Cardiac atrium fibroblast (primary cell): ENCODE measurements around the gene IL37. TPM values are rescaled to one million over a fixed set of nuclear protein-coding genes. Genes with fewer than 3 reads are reported as not detected.

Experiments
- total RNA-seq: library from RNA; depleted of rRNA; stranded (reverse); fragments of >200 nt; gene quantifications from 2 replicates; pipeline ENCODE4 v1.2.3, GENCODE V29; 2015

Gene IL37, protein sequence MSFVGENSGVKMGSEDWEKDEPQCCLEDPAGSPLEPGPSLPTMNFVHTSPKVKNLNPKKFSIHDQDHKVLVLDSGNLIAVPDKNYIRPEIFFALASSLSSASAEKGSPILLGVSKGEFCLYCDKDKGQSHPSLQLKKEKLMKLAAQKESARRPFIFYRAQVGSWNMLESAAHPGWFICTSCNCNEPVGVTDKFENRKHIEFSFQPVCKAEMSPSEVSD
- not detected in 2 replicates for total RNA-seq

GRCh38 chr2:112910865-112911264 is at the start of gene IL37:
Gene IL37, plus strand, starts transcription at chr2:112911165. Its CDS starts 1,848 bp downstream, at chr2:112913013.

Other genes starting within 250 kb of the IL37 start
- not detected in 2 replicates for gene NT5DC4, start 190.1 kb upstream of the IL37 start, total RNA-seq
- 0.72 and 1.1 TPM in 2 replicates for gene CKAP2L, start 146.6 kb upstream of the IL37 start, total RNA-seq
- 0.18 TPM in 1 of 2 replicates, not detected in the other for gene IL1A, start 126.7 kb upstream of the IL37 start, total RNA-seq
- gene IL1B, start 74.4 kb upstream of the IL37 start, total RNA-seq, result 0.72 and 8.4 TPM in 2 replicates
- gene IL36G, start 66.8 kb downstream of the IL37 start, total RNA-seq, result not detected in 2 replicates
- gene IL36A, start 94.3 kb downstream of the IL37 start, total RNA-seq, result not detected in 2 replicates
- not detected in 2 replicates for gene IL36B, start 141.7 kb downstream of the IL37 start, total RNA-seq
- gene IL36RN, start 148.0 kb downstream of the IL37 start, total RNA-seq, result not detected in 2 replicates
- gene IL1F10, start 156.8 kb downstream of the IL37 start, total RNA-seq, result not detected in 2 replicates
- gene IL1RN, start 216.4 kb downstream of the IL37 start, total RNA-seq, result not detected in 2 replicates